CD4-positive, CD25-positive, alpha-beta regulatory T cell (primary cell): ENCODE results near the gene DNAH6. TPM values are rescaled to one million over a fixed set of nuclear protein-coding genes. Genes with fewer than 3 reads are reported as not detected.
"Not testable (repeated sequence)": the region's sequence is repeated elsewhere in the genome, so short reads cannot be mapped to it uniquely, and the experiment has no call there.

Experiments used
- ATAC-seq, 2 donors: fragments of 150-1000 bp; cut with Tn5 transposase; one replicate each; pipeline ENCODE4 v1.10.0; 2021; ENCODE audit warnings: low read depth in 2 of 2, moderate number of reproducible peaks in 2 of 2, moderate library complexity in 1 of 2
- DNase-seq, 3 donors: peaks; one replicate each; pipeline versions ENCODE4 v3.0.0 to v3.0.0-alpha.2; 2012 to 2022; ENCODE audit warnings: mixed read lengths in 1 of 3
- H3K27ac ChIP-seq: one replicate; pipeline ENCODE4 v1.7.0; 2013; ENCODE audit warnings: mild to moderate bottlenecking, low read length; ENCODE audit not compliant: insufficient read depth, poor library complexity, severe bottlenecking
- H3K27me3 ChIP-seq: one replicate; pipeline ENCODE4 v1.7.0; 2013; ENCODE audit warnings: low read length; ENCODE audit not compliant: control insufficient read depth, insufficient read depth
- H3K36me3 ChIP-seq: one replicate; pipeline ENCODE4 v1.7.0; 2013; ENCODE audit warnings: mild to moderate bottlenecking, low read length, moderate library complexity; ENCODE audit not compliant: control insufficient read depth, insufficient read depth
- H3K4me1 ChIP-seq: 2 replicates; pipeline ENCODE4 v1.7.0; 2013; ENCODE audit warnings: mild to moderate bottlenecking, low read length; ENCODE audit not compliant: insufficient read depth, control insufficient read depth, poor library complexity, severe bottlenecking
- H3K4me3 ChIP-seq: one replicate; pipeline ENCODE4 v1.7.0; 2013; ENCODE audit warnings: low read depth, mild to moderate bottlenecking, low read length, moderate library complexity
- H3K9me3 ChIP-seq, 2 experiments: 1 replicate in 1 of 2; 2 replicates in 1 of 2; pipeline ENCODE4 v1.7.0; 2013; ENCODE audit warnings: low read length in 2 of 2, mild to moderate bottlenecking in 1 of 2, moderate library complexity in 1 of 2; ENCODE audit not compliant: control insufficient read depth in 2 of 2
- H3K27ac Mint-ChIP-seq, 3 donors: one replicate each; pipeline ENCODE4 v1.8.0; 2020 to 2022; ENCODE audit warnings: mild to moderate bottlenecking in 3 of 3, mixed read lengths in 3 of 3, moderate library complexity in 2 of 3
- H3K27me3 Mint-ChIP-seq: one replicate; pipeline ENCODE4 v1.8.0; 2022; ENCODE audit warnings: mild to moderate bottlenecking, mixed read lengths
- H3K36me3 Mint-ChIP-seq: one replicate; pipeline ENCODE4 v1.8.0; 2020; ENCODE audit warnings: mixed read lengths
- H3K4me1 Mint-ChIP-seq, 4 donors: one replicate each; pipeline ENCODE4 v1.8.0; 2020 to 2022; ENCODE audit warnings: mixed read lengths in 4 of 4, mild to moderate bottlenecking in 1 of 4
- H3K4me3 Mint-ChIP-seq, 4 donors: one replicate each; pipeline ENCODE4 v1.8.0; 2020 to 2022; ENCODE audit warnings: mild to moderate bottlenecking in 4 of 4, mixed read lengths in 4 of 4, moderate library complexity in 3 of 4
- H3K9me3 Mint-ChIP-seq, 7 donors: one replicate each; pipeline ENCODE4 v1.8.0; 2020 to 2022; ENCODE audit warnings: mixed read lengths in 7 of 7, mild to moderate bottlenecking in 3 of 7, moderate library complexity in 2 of 7
- polyA plus RNA-seq, 4 donors: library from polyadenylated mRNA; unstranded; fragments of 300-500 nt; fragmentation: Illumina TruSeq; gene quantifications; one replicate each; pipeline ENCODE4 v1.2.3, GENCODE V29; 2021
- total RNA-seq: library from RNA; stranded (reverse); gene quantifications from one replicate; pipeline ENCODE4 v1.2.3, GENCODE V29; 2022

DNAH6 gene
- total and polyA plus RNA-seq, 5 donors from 2014 or later, result 0.17 to 1.1 (median 0.52) TPM

- not testable (repeated sequence) for H3K4me1 ChIP-seq, H3K4me3 ChIP-seq, DNase-seq, H3K27me3 ChIP-seq, H3K27ac Mint-ChIP-seq, H3K36me3 ChIP-seq, H3K27me3 Mint-ChIP-seq, H3K27ac ChIP-seq, ATAC-seq, H3K4me3 Mint-ChIP-seq, H3K36me3 Mint-ChIP-seq
- Mint-ChIP-seq H3K9me3 (peaks cover 5 to 47% (median 20%) of the 10 kb centered on the region in 7 donors), H3K4me1 (peaks cover 5 to 16% (median 8%) of the 10 kb centered on the region in 4 donors)
- H3K9me3 ChIP-seq, result peaks cover 21 to 26% of the 10 kb centered on the region in 2 experiments
Measured at GRCh38 chr2:84773562-84773961, 257.3 kb downstream of the DNAH6 start.

DNA sequence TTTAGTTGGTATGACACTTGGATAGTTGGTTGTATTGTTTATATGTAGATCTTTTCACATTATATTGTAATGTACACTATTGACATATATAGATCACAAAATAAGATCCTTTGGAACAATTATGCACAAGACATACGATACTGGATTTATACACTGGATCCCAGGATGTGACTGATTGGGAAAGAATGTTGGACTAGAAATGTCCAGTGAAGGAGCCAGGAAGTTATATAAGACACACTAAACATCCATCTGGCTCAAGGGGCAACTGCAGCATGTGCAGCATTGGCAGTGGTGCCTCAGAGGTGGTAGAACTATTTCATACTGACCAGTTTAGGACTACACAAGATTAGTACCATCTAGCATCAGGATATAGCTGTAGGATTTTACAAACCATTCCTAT is 259.7 kb downstream of the DNAH6 start:
- Mint-ChIP-seq H3K9me3 (peaks cover 5 to 43% (median 15%) of the 10 kb centered on the region in 7 donors), H3K27ac (no peak overlapping the region), H3K4me3 (no peak overlapping the region), H3K27me3 (peaks cover 4% of the 10 kb centered on the region), H3K4me1 (peaks cover 22 to 41% (median 26%) of the 10 kb centered on the region in 4 donors), H3K36me3 (peaks cover 4% of the 10 kb centered on the region)
- Histone ChIP-seq H3K27ac (no peak overlapping the region), H3K4me3 (no peak overlapping the region), H3K4me1 (peaks cover 27% of the 10 kb centered on the region), H3K36me3 (no peaks in the 10 kb centered on the region), H3K9me3 (peaks cover 20 to 23% of the 10 kb centered on the region in 2 experiments), H3K27me3 (no peaks in the 10 kb centered on the region)
- ATAC-seq, result no peak
- no peak for DNase-seq

DNA sequence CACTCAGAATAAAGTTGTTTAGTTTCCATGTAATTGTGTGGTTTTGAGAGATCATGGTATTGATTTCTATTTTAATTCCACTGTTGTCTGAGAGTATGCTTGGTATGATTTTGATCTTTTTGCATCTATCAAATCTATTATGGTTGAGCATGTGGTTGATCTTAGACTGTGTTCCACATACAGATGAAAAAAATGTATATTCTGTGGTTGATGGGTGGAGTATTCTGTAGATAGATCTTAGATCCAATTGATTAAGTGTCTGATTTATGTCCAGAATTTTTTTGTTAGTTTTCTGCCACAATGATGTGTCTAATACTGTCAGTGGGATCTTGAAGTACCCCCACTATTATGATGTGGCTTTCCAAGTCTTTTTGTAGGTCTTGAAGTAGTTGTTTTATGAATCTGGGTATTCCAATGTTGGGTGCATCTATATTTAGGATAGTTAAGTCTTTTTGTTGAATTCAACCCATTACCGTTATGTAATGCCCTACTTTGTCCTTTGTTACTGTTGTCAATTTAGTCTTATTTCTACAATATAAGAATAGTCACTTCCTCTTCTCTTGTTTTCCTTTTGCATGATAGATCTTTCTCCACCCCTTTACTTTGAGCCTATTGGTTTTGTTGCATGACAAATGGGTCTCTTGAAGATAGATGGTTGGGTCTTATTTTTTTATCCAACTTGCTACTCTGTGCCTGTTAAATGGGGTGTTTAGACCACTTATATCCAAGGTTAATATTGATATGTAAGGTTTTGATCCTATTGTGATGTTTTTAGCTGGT is 262.8 kb downstream of the DNAH6 start:
- Mint-ChIP-seq H3K9me3 (peaks cover under 1 to 23% (median 9%) of the 10 kb centered on the region in 7 donors), H3K4me1 (peaks cover 47 to 72% (median 54%) of the 10 kb centered on the region in 4 donors), H3K36me3 (no peaks in the 10 kb centered on the region), H3K27me3 (no peaks in the 10 kb centered on the region), H3K4me3 (peak overlapping the region in 3 of 4 donors; percentile 23 to 63 (median 25)), H3K27ac (peak overlapping the region; percentile 68 to 91 (median 78))
- no peaks in the 10 kb centered on the region for H3K36me3 ChIP-seq
- peaks cover 54% of the 10 kb centered on the region for H3K4me1 ChIP-seq
- H3K4me3 ChIP-seq, result peak overlapping the region; percentile 49
- H3K27me3 ChIP-seq, result no peaks in the 10 kb centered on the region
- no peak for ATAC-seq
- DNase-seq, result peak in 1 of 3 donors; percentile 37
- H3K27ac ChIP-seq, result peak overlapping the region; percentile 45
- peaks cover 4 to 6% of the 10 kb centered on the region in 2 experiments for H3K9me3 ChIP-seq

GRCh38 chr2:84779781-84780180 is 263.5 kb downstream of the DNAH6 start:
- peaks cover 0 to 16% (median 6%) of the 10 kb centered on the region in 7 donors for H3K9me3 Mint-ChIP-seq
- no peak for DNase-seq
- peaks cover 0 to 3% of the 10 kb centered on the region in 2 experiments for H3K9me3 ChIP-seq
- H3K4me1 Mint-ChIP-seq, result peaks cover 50 to 77% (median 60%) of the 10 kb centered on the region in 4 donors
- H3K36me3 Mint-ChIP-seq, result no peaks in the 10 kb centered on the region
- H3K27ac Mint-ChIP-seq, result peak overlapping the region; percentile 22 to 78 (median 68)
- no peak for ATAC-seq
- H3K27me3 Mint-ChIP-seq, result no peaks in the 10 kb centered on the region
- peak overlapping the region in 1 of 4 donors; percentile 23 for H3K4me3 Mint-ChIP-seq
- peaks cover 54% of the 10 kb centered on the region for H3K4me1 ChIP-seq
- peak overlapping the region; percentile 49 for H3K4me3 ChIP-seq
- no peaks in the 10 kb centered on the region for H3K27me3 ChIP-seq
- H3K27ac ChIP-seq, result peak overlapping the region; percentile 45
- no peaks in the 10 kb centered on the region for H3K36me3 ChIP-seq

GRCh38 chr2:84781942-84782716 is 265.8 kb downstream of the DNAH6 start:
- ATAC-seq (peak; percentile 97), DNase-seq (peak in 2 of 3 donors; percentile 63 to 93)
- Mint-ChIP-seq H3K27ac (peak overlapping the region; percentile 79 to 92 (median 87)), H3K36me3 (no peaks in the 10 kb centered on the region), H3K9me3 (peaks cover 0 to 4% (median 1%) of the 10 kb centered on the region in 7 donors), H3K4me3 (peak overlapping the region in 3 of 4 donors; percentile 12 to 76 (median 54)), H3K27me3 (no peaks in the 10 kb centered on the region), H3K4me1 (peaks cover 51 to 80% (median 60%) of the 10 kb centered on the region in 4 donors)
- no peaks in the 10 kb centered on the region for H3K36me3 ChIP-seq
- no peaks in the 10 kb centered on the region for H3K9me3 ChIP-seq
- H3K4me1 ChIP-seq, result peaks cover 54% of the 10 kb centered on the region
- peak overlapping the region; percentile 75 for H3K27ac ChIP-seq
- H3K4me3 ChIP-seq, result peak overlapping the region; percentile 45
- no peaks in the 10 kb centered on the region for H3K27me3 ChIP-seq

GRCh38 chr2:84782717-84783442 is 266.6 kb downstream of the DNAH6 start:
- Histone ChIP-seq H3K9me3 (no peaks in the 10 kb centered on the region), H3K27ac (peak overlapping the region; percentile 75), H3K36me3 (no peaks in the 10 kb centered on the region), H3K4me3 (peak overlapping the region; percentile 51), H3K4me1 (peaks cover 54% of the 10 kb centered on the region), H3K27me3 (no peaks in the 10 kb centered on the region)
- peak overlapping the region; percentile 19 to 76 (median 62) for H3K4me3 Mint-ChIP-seq
- peaks cover 0 to 3% (median 1%) of the 10 kb centered on the region in 7 donors for H3K9me3 Mint-ChIP-seq
- H3K4me1 Mint-ChIP-seq, result peaks cover 49 to 75% (median 58%) of the 10 kb centered on the region in 4 donors
- no peaks in the 10 kb centered on the region for H3K27me3 Mint-ChIP-seq
- peak in 2 of 3 donors; percentile 55 to 85 for DNase-seq
- H3K27ac Mint-ChIP-seq, result peak overlapping the region; percentile 79 to 92 (median 87)
- peak; percentile 25 to 47 for ATAC-seq
- H3K36me3 Mint-ChIP-seq, result no peaks in the 10 kb centered on the region

DNA sequence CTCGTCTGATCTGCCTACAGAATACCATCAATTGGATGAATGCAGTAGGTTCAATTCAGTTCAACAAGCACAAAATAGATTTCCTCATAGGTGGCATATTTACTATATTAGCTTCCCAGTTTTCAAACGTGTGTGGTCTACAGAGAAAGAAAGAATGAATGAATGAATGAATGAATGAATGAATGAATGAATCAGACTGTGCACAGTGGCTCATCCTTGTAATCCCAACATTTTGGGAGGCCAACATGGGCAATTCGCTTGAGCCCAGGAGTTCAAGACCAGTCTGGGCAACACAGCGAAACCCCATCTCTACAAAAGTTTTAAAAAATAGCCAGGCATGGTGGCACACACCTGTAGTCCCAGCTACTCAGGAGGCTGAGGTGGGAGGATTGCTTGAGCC is 269.7 kb downstream of the DNAH6 start:
- Mint-ChIP-seq H3K27me3 (no peaks in the 10 kb centered on the region), H3K36me3 (no peaks in the 10 kb centered on the region), H3K4me1 (peaks cover 26 to 44% (median 38%) of the 10 kb centered on the region in 4 donors), H3K27ac (no peak overlapping the region), H3K9me3 (peaks cover 0 to 3% (median 0%) of the 10 kb centered on the region in 7 donors), H3K4me3 (no peak overlapping the region)
- Histone ChIP-seq H3K9me3 (no peaks in the 10 kb centered on the region), H3K36me3 (no peaks in the 10 kb centered on the region), H3K27me3 (no peaks in the 10 kb centered on the region), H3K4me1 (peaks cover 27% of the 10 kb centered on the region), H3K4me3 (no peak overlapping the region), H3K27ac (no peak overlapping the region)
- no peak for DNase-seq
- no peak for ATAC-seq
